Adrenal gland (tissue), 12 donors: ENCODE results near the gene CDX2. TPM values are rescaled to one million over a fixed set of nuclear protein-coding genes. Genes with fewer than 3 reads are reported as not detected.

Source experiments
- DNase-seq, 7 donors: peaks; one replicate each; pipeline ENCODE4 v3.0.0-alpha.2; 2019 to 2020
- H3K27ac ChIP-seq, 5 donors: fragments of 200-600 bp; sonication (generic) in 4 of 5; 1 replicate in 3 of 5; 2 replicates in 2 of 5; pipeline versions ENCODE4 v1.5.1 to v1.8.0; 2016 to 2020; ENCODE audit warnings: mild to moderate bottlenecking in 1 of 5
- H3K27me3 ChIP-seq: fragments of 200-600 bp; 2 replicates; pipeline ENCODE4 v1.8.0; 2021
- H3K36me3 ChIP-seq, 2 donors: fragments of 200-600 bp; replicated peaks in 1 of 2; 1 replicate in 1 of 2; 2 replicates in 1 of 2; pipeline versions ENCODE4 v1.5.1 to v1.8.0; 2018 to 2022
- H3K4me1 ChIP-seq, 2 donors: fragments of 200-600 bp; replicated peaks in 1 of 2; 1 replicate in 1 of 2; 2 replicates in 1 of 2; pipeline versions ENCODE4 v1.5.1 to v1.8.0; 2018 to 2021
- H3K4me3 ChIP-seq, 4 donors: fragments of 200-600 bp; sonication (generic) in 3 of 4; one replicate each; pipeline ENCODE4 v1.5.1; 2016 to 2018
- H3K9me3 ChIP-seq, 3 donors: fragments of 200-600 bp; sonication (generic) in 1 of 3; replicated peaks in 1 of 3; 1 replicate in 2 of 3; 2 replicates in 1 of 3; pipeline versions ENCODE4 v1.5.1 to v1.8.0; 2016 to 2021
- CTCF ChIP-seq, 6 experiments: fragments of 450-650 bp in 4 of 6; fragments of 200-600 bp in 2 of 6; sonication (generic) in 1 of 6; IDR thresholded peaks; 1 replicate in 5 of 6; 2 replicates in 1 of 6; pipeline versions ENCODE4 v1.5.1 to v1.8.0; 2016 to 2021; ENCODE audit warnings: antibody characterized with exemption in 6 of 6, mild to moderate bottlenecking in 2 of 6, moderate library complexity in 1 of 6
- POLR2A ChIP-seq, 2 donors: fragments of 450-650 bp; IDR thresholded peaks; one replicate each; pipeline ENCODE4 v1.6.1; 2017; ENCODE audit warnings: antibody characterized with exemption in 2 of 2, mild to moderate bottlenecking in 2 of 2, moderate library complexity in 1 of 2
- WGBS, 4 donors: extraction: QIAGEN DNeasy Blood & Tissue Kit in 2 of 4; methylation state at CpG; one replicate each; pipeline versions ENCODE4 v1.1.5 to v1.1.7; 2013 to 2017; 5-methylcytosine and 5-hydroxymethylcytosine counted together
- intact Hi-C, 2 donors: fragments of 100-400 bp; cut with DNase I; formaldehyde crosslinking; loops; one replicate each; pipeline versions ENCODE4 v1.14.1 to v1.15.0; 2022 to 2023
- polyA plus RNA-seq, 3 donors: library from polyadenylated mRNA; stranded (reverse); fragments of 200-250 nt in 2 of 3; fragments of 350-450 nt in 1 of 3; fragmentation: Illumina TruSeq in 1 of 3; extraction: RNeasy Lipid Tissue Mini Kit (QIAGEN cat#74804) in 1 of 3; gene quantifications; one replicate each; pipeline ENCODE4 v1.2.3, GENCODE V29; 2013 to 2014
- total RNA-seq, 9 donors: library from RNA; depleted of rRNA in 4 of 9; stranded (reverse); fragments of >200 nt in 4 of 9; fragments of 120-200 nt in 1 of 9; fragmentation: NEBNext Ultra II Directional in 1 of 9; extraction: Animal tissue kit (Norgen Biotek cat#: 25700) in 1 of 9; gene quantifications; one replicate each; pipeline versions ENCODE4 v1.1.0 to v1.2.4, GENCODE V29; 2013 to 2023
- donor health status: healthy with polysubstance abuse.
- donor health status: Bipolar disorder and iron deficiency.
- donor health status: DM: yes; HTN: yes; CAD: no.
- donor health status: DM: no; HTN: no; CAD: no.
- donor health status: DM: no; HTN: no; CAD: no.
- donor health status: DM: yes; HTN: yes; CAD: no.

CDX2 gene
- total and polyA plus RNA-seq, 12 donors, result 0.08 to 0.14 TPM; not detected in 10

GRCh38 chr13:27954406-27954851 lies 14.7 kb downstream of the CDX2 start:
- peak overlapping the region in 2 of 5 donors; percentile 11 to 27 for H3K27ac ChIP-seq
- peaks cover 53% of the 10 kb centered on the region for H3K27me3 ChIP-seq
- intact Hi-C loops, result no loop called here
- H3K36me3 ChIP-seq, result no peaks in the 10 kb centered on the region
- no peak for TF ChIP-seq CTCF (IDR thresholded peaks at IDR 0.05)
- no peak for TF ChIP-seq POLR2A (IDR thresholded peaks at IDR 0.05)
- 0 to 5% (median 3%) methylated on average over 2 to 56 of the region's 56 CpGs for WGBS, 4 donors
- H3K9me3 ChIP-seq, result no peaks in the 10 kb centered on the region
- H3K4me3 ChIP-seq, result peak overlapping the region in 3 of 4 donors; percentile 14 to 69 (median 62)
- peaks cover 0 to 10% of the 10 kb centered on the region in 2 donors for H3K4me1 ChIP-seq
- peak in 6 of 7 donors; percentile 4 to 32 (median 29) for DNase-seq

- intact Hi-C loops, result no loop called here
- peak overlapping the region in 2 of 5 donors; percentile 11 to 27 for H3K27ac ChIP-seq
- peak; percentile 51 to 72 (median 67) for DNase-seq
Measured at GRCh38 chr13:27953676-27954405, 15.3 kb downstream of the CDX2 start.

GRCh38 chr13:27952876-27953675 lies 16.0 kb downstream of the CDX2 start:
- H3K36me3 ChIP-seq, result no peaks in the 10 kb centered on the region
- H3K4me1 ChIP-seq, result peaks cover 0 to 10% of the 10 kb centered on the region in 2 donors
- H3K4me3 ChIP-seq, result peak overlapping the region in 1 of 4 donors; percentile 62
- intact Hi-C loops, result no loop called here
- peaks cover 41% of the 10 kb centered on the region for H3K27me3 ChIP-seq
- H3K9me3 ChIP-seq, result no peaks in the 10 kb centered on the region
- DNase-seq, result no peak
- no peak overlapping the region for H3K27ac ChIP-seq
- WGBS, 4 donors, result 30 to 39% (median 32%) methylated on average over 28 to 30 of the region's 30 CpGs
- TF ChIP-seq CTCF (IDR thresholded peaks at IDR 0.05) (no peak), POLR2A (IDR thresholded peaks at IDR 0.05) (no peak)

More at GRCh38 chr13:27953676-27954405, 15.3 kb downstream of the CDX2 start:
- Histone ChIP-seq H3K4me3 (peak overlapping the region in 3 of 4 donors; percentile 14 to 69 (median 62)), H3K27me3 (peaks cover 47% of the 10 kb centered on the region), H3K36me3 (no peaks in the 10 kb centered on the region), H3K4me1 (peaks cover 0 to 10% of the 10 kb centered on the region in 2 donors), H3K9me3 (no peaks in the 10 kb centered on the region)
- TF ChIP-seq CTCF (IDR thresholded peaks at IDR 0.05), result peak; percentile 37 to 80 (median 64)
- TF ChIP-seq POLR2A (IDR thresholded peaks at IDR 0.05), result no peak
- 0 to 4% (median 3%) methylated on average over 4 to 71 of the region's 71 CpGs for WGBS, 4 donors

- H3K4me1 ChIP-seq, result no peaks in the 10 kb centered on the region
- H3K27ac ChIP-seq, result no peak overlapping the region
- H3K36me3 ChIP-seq, result no peaks in the 10 kb centered on the region
- no peak overlapping the region for H3K4me3 ChIP-seq
- no peaks in the 10 kb centered on the region for H3K9me3 ChIP-seq
- 65 to 83% (median 78%) methylated on average over 1 of the region's 1 CpG for WGBS, 4 donors
- intact Hi-C loops, result no loop called here
- peaks cover 6% of the 10 kb centered on the region for H3K27me3 ChIP-seq
- DNase-seq, result no peak
- TF ChIP-seq POLR2A (IDR thresholded peaks at IDR 0.05) (no peak), CTCF (IDR thresholded peaks at IDR 0.05) (no peak)
Measured at GRCh38 chr13:27942972-27943371, 26.1 kb downstream of the CDX2 start.
